Measurements from ENCODE around the gene EXOC6B. TPM values are rescaled to one million over a fixed set of nuclear protein-coding genes. Genes with fewer than 3 reads are reported as not detected.

The EXOC6B gene
- total and polyA plus RNA-seq, 9 of the 15 experiments (the other 6 are each of a cell fraction or from before 2014, with no cell fraction given), result 0.28 to 4.2 (median 2.0) TPM

DNA sequence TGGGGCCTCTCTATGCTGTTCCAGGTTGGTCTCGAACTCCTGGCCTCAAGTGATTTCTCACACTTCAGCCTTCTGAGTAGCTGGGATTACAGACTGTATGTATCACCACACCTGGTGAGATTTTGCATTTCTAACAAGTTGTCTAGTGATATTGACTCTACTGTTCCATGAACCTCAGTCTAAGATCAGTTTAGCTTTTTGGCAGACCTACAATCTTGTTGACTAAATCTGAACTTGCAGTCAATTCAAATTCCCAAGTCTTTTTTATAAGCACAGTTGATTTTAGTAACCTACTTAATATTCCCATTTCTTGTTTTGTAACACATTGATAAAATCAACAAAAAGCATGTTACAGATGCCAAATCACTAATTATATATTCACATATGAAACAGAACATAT is 412.1 kb downstream of the EXOC6B start (continued):
- no peak for TF ChIP-seq PREB (CRISPR knock-in tag; IDR thresholded peaks at IDR 0.05)

GRCh38 chr2:72412214-72412613 is 413.6 kb downstream of the EXOC6B start:
- no peak overlapping the region for H3K4me2 ChIP-seq (ENCODE audit: insufficient read depth, low read length)
- H3K9me1 ChIP-seq (ENCODE audit: control insufficient read depth, insufficient read depth, low read length), result no peaks in the 10 kb centered on the region
- FAIRE-seq, result no peak
- H3K9me3 ChIP-seq (replicated peaks; ENCODE audit: control insufficient read depth, insufficient read depth, low read depth, low read length), result no peaks in the 10 kb centered on the region
- H3K27me3 ChIP-seq (ENCODE audit: control insufficient read depth in 2 of 2, insufficient read depth in 2 of 2, low read length in 2 of 2), result no peaks in the 10 kb centered on the region
- no peaks in the 10 kb centered on the region for H3K36me3 ChIP-seq (ENCODE audit: control insufficient read depth, insufficient read depth, low read length)
- H4K20me1 ChIP-seq (replicated peaks; ENCODE audit: control insufficient read depth, insufficient read depth, low read length), result no peaks in the 10 kb centered on the region
- no peak overlapping the region for H2AFZ ChIP-seq (ENCODE audit: low read depth, low read length)
- H3K4me3 ChIP-seq, result no peak overlapping the region
- BruUV-seq (replicated peaks), result no TSS peak
- intact Hi-C loops (cut with micrococcal nuclease) (no loop called here), in situ Hi-C loops (cut with MboI) (no loop called here)
- no peaks in the 10 kb centered on the region for H3K4me1 ChIP-seq (replicated peaks in 1 of 2; ENCODE audit: control insufficient read depth in 2 of 2, insufficient read depth in 2 of 2, low read length in 2 of 2)
- H3K27ac ChIP-seq (ENCODE audit: extremely low read depth, low read depth, low read length), result no peak overlapping the region
- H3K79me2 ChIP-seq (ENCODE audit: control insufficient read depth, insufficient read depth, low read length), result no peaks in the 10 kb centered on the region
- no peak overlapping the region for H3K9ac ChIP-seq (ENCODE audit: insufficient read depth in 1 of 2, low read depth in 2 of 2, low read length in 2 of 2)
- 0% methylated on average over 1 of the region's 1 CpG for WGBS (ENCODE audit: insufficient coverage, low coverage, missing lambda C conversion rate)
- no peak for DNase-seq (ENCODE audit: extremely low read depth in 1 of 4, low spot score in 3 of 4)
- no peak for ATAC-seq
- CTCF ChIA-PET (ENCODE audit: low intra/inter-chr PET ratio), result no interaction called here
- TF ChIP-seq ZSCAN29 (IDR thresholded peaks at IDR 0.05) (no peak), ZNF512 (tag; IDR thresholded peaks at IDR 0.05) (no peak), HMGXB4 (CRISPR knock-in tag; IDR thresholded peaks at IDR 0.05) (no peak), DIDO1 (tag; IDR thresholded peaks at IDR 0.05; ENCODE audit: low read depth) (no peak), ASH1L (IDR thresholded peaks at IDR 0.05; ENCODE audit: borderline replicate concordance, low read depth, partially characterized antibody) (no peak), KDM2B (CRISPR knock-in tag; IDR thresholded peaks at IDR 0.05) (no peak)
- POLR2A ChIA-PET, result interaction anchor here (0.7 kb wide), 1 partner anchor 34 kb away, joined by 3 read pairs; no protein-coding TSS in a partner anchor

Measured in K562 (cell line).